HG02571 (cell line): ENCODE data around the gene DDI2.
"Not testable (repeated sequence)": the region's sequence is repeated elsewhere in the genome, so short reads cannot be mapped to it uniquely, and the experiment has no call there.

Source experiments
- ATAC-seq: cut with Tn5 transposase; IDR thresholded peaks from one replicate; pipeline ENCODE4 v1.9.1; 2021; ENCODE audit warnings: mild to moderate bottlenecking, moderate library complexity; ENCODE audit not compliant: unreplicated experiment

Gene DDI2

GRCh38 chr1:15633756-15634420, 16.6 kb downstream of the DDI2 start:
- ATAC-seq, result no peak

GRCh38 chr1:15636436-15636835, 19.2 kb downstream of the DDI2 start:
- no peak for ATAC-seq

GRCh38 chr1:15637826-15638225, 20.6 kb downstream of the DDI2 start:
- no peak for ATAC-seq

- ATAC-seq, result no peak
These were observed 22.0 kb downstream of the DDI2 start for GRCh38 chr1:15639262-15639661.

DNA sequence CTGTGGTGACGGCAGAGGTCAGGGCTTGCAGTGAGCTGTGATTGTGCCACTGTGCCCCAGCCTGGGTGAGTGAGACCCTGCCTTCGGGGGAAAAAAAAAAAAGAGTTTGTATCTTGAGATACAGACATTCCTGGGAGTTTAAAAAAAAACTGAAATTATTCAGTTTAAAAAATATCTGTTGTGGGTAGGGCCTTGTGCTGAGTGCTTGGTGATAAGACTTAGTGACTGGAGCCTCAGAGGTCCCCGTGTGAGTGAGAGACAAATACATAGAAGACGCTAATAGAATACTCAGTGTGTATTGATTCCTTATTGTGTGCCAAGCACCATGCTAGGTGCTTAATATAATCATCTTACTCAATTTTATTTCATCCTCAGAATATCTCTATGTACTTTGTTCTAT, 22.7 kb downstream of the DDI2 start:
- no peak for ATAC-seq

DNA sequence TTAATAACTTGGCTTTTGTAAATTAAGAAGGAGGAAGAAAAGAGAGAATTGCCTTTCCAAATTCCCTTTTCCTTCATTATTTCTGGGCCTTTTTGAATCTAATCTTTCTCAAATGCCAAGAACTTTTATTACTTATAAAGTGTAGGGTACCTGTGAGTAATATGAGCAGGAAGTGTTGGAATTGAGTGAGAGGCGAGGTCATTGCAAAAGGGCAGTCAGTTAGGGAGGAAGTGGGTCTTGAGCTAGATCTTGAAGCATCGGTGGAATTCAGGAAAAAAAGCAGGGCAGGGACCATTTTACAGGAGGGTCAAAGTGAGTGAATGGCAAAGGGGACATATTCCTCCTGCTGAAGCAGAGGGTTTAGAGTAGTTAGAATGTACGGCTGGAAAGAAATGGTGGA, 23.4 kb downstream of the DDI2 start:
- no peak for ATAC-seq

DNA sequence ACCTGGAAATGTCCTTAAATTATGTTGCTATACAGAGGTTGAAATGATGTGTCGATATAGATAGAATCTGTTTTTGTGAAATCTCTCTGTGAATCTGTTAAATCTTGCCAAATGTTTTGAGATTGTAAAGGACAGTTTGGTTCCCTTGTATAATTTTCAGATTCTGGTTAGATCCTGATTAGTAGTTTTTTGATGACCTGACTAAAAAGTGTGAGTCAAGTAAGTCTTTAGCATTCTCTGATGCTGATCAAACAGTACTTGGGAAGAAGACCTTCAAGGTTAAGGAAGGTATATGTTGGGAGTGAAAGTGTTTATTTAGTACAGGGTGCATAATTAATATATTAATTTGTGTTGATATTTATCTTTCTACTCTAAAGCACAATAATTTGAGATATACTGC, 32.7 kb downstream of the DDI2 start:
- ATAC-seq, result no peak

DNA sequence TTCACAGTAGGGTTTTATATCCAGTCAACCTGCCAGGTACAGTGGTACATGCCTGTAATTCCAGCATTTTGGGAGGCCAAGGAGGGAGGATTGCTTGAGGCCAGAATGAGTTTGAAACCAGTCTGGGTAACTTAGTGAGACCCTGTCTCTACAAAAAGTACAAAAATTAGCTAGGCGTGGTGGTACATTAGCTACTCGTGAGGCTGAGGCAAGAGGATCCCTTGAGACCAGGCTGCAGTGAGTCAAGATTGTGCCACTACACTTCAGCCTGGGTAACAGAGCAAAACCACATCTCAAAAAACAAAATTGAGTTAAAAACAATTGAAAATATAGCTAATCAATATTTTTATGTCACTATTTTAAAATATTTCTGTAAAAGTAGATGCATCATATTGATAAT, 33.2 kb downstream of the DDI2 start:
- no peak for ATAC-seq

- ATAC-seq, result not testable (repeated sequence)
These were observed 34.9 kb downstream of the DDI2 start for GRCh38 chr1:15652130-15652529.

DNA sequence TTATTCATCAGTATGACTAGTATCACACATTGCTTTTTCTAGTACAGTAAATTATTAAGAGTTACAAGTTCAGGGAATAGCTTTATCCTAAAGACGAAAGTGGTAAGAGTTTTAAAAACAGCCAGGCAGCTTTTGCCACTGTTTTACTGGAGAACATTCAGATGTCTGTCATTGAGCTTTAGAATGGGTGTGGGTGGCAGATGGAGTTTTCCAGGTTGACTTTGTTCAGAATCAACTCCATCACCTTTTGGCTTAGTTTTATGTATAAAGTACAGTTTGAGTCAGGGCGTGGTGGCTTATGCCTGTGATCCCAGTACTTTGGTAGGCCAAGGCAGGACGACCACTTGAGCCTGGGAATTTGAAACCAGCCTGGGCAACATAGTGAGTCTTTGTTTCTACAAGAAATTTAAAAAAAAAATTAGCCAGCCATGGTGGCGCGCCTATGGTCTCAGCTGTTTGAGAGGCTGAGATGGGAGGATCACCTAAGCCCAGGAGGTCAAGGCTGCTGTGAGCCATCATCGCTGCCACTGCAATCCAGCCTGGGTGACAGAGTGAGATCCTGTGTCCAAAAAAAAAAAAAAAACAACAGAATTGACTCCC, 36.9 kb downstream of the DDI2 start:
- ATAC-seq, result no peak

DNA sequence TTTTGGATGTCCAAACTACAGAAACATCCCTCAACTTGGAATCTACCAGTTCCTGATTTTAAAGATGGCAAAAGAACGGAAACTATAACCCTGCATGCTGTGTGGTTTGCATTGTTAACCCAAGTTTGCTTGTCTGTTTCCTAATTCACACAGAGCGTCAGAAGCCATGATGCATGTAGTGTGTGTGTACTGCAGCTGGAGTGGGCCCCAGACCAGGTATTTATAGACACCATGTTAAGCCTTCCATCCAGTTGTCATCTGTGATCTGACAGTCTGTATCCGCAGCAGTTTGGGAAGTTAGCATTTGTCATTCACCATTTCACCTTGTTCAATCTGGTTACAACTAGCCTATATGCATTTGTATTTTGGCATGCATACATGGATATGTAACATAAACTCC, 39.2 kb downstream of the DDI2 start:
- ATAC-seq, result no peak

GRCh38 chr1:15657021-15657420, 39.8 kb downstream of the DDI2 start:
- no peak for ATAC-seq

- ATAC-seq, result no peak
These were observed 42.9 kb downstream of the DDI2 start for GRCh38 chr1:15660151-15660550.

DNA sequence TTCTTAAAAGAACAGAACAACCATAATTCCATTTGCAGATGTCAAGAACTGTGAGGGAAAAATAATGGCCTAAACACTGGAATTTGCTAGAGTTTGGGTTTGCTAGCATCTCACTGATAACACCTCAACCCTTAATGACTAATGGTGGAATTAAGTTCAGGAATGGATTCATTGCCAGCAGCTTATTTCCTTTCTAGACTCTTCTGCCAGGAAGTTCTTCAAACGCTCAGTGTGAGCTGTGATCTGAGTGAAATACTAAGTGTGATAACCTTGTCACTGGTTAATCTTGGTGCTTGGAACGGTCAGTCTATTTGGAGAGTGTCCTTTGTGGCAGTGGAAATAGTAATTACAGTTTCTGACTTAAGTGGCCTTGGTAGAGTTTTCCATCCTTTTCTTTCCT, 45.2 kb downstream of the DDI2 start:
- no peak for ATAC-seq

GRCh38 chr1:15663925-15664324, 46.7 kb downstream of the DDI2 start:
- no peak for ATAC-seq

DNA sequence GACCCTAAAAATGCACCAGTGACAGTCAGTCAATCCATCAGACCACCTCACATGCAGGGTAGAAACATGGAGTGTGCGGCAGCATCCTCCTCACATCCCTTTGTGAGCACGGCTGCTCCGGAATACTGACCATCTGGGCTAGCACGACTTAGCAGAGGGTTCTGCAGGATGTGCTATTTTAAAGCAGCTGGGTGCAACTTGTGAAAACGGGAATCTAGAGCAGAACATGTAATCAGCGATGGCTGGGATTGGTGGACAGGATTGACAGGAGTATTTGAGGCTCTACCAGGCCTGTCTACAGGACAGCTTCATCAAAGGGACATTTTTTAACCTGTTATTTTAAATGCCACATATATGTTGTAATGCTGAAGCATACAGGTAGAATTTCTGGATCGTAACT, 50.1 kb downstream of the DDI2 start:
- no peak for ATAC-seq

DNA sequence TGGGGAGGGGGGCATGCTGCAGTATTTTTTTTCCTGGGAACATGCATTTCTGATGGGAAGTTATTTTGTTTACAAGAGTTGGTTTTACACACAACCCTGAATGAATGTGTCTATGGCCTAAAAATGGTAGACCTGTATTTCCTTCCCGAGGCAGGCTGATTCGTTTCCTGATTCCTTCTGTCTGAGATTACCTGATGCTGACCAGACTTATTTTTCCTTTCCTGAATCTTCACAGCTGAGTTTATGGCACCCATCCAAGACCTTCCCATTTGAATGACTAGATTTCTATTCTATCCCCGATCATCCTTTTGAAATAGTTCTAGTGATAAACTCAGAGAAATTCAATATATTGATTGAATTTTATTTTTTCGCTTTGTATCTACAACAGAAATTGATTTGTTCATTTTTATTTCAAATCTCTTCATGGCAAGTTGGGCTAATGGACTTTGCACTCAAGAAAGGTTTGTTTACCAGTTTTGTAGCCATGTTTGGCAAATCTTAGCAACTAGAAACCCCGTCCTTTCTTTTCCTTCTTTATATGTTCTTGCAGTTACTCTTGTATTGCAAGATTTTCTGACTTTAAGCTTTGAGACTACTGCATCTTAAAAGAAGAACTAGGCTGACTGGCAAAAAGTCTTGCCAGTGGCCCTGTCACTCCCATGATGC, 51.0 kb downstream of the DDI2 start:
- no peak for ATAC-seq

DNA sequence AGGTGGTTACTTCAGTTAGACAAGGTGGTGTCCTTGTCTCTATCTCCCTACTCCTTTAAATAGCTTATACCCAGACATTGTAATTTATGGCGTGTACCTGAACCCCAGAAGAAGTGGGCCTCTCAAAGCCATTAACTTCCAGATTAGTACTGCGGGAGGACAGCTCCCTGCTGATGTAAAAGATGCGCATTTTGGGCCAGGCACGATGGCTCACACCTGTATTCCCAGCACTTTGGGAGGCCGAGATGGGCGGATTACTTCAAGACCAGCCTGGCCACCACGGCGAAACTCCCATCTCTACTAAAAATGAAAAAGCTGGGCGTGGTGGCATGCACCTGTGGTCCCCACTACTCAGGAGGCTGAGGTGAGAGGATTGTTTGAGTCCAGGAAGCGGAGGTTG, 51.8 kb downstream of the DDI2 start:
- no peak for ATAC-seq

DNA sequence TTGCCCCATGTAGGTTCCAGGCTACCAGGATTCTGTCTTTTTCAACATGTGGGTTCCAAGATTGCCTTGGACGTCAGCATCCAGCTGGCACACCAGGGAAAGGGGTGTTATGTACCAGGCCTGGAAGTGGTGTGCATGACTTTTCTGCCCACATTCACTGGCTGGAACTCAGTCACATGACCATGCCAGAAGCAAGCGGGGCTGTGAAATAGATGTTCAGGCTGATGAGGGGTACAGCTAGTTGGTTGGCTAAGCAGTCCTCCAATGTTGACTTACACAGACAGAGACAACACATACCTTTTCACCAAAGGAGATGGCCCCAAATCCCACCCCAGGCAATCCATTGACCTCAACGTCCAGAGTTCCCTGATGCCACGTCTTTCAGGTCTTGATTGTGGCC, 52.6 kb downstream of the DDI2 start:
- ATAC-seq, result no peak

- no peak for ATAC-seq
These were observed 54.2 kb downstream of the DDI2 start for GRCh38 chr1:15671430-15671829.

DNA sequence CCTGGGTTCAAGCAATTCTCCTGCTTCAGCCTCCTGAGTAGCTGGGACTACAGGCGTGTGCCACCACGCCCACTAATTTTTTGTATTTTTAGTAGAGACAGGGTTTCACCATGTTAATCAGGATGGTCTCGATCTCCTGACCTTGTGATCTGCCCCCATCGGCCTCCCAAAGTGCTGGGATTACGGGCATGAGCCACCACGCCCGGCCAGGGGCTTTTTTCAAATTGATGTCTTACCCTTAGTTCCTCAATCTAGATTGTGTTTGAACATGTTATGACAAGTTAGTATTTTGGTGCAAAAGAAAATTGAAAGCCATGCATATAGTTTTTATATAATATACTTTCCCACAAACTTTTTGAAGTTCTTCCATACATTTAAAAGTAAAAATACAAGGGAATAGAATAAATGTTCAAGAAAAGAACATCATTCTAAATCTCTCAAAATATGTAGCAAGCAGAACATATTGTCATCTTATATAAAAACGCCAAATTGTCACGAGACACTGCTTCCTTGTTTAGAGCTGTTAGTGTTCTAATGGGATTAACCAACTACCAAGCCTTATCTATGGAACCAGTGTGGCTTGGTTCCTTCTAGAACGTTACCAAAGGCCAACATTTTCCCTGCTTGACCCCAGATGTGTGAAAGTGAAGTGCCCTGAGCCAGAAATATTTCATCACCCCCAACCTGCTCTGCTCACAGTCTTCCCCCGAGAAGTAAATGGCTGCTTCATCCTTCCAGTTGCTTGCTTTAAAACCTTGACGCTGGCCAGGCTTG, 57.3 kb downstream of the DDI2 start:
- ATAC-seq, result no peak

GRCh38 chr1:15676010-15676409, 58.8 kb downstream of the DDI2 start:
- no peak for ATAC-seq
